Aorta (tissue), 5 donors: ENCODE data around the gene GPT2. TPM values are rescaled to one million over a fixed set of nuclear protein-coding genes. Genes with fewer than 3 reads are reported as not detected.
"Not testable (repeated sequence)": the region's sequence is repeated elsewhere in the genome, so short reads cannot be mapped to it uniquely, and the experiment has no call there.

Experiments
- ATAC-seq: fragments of 200-7000 bp; cut with Tn5 transposase; one replicate; pipeline ENCODE4 v1.9.1; 2022; ENCODE audit warnings: moderate library complexity; ENCODE audit not compliant: low FRiP score
- DNase-seq, 2 donors: peaks; one replicate each; pipeline ENCODE4 v3.0.0-alpha.2; 2020
- H3K27ac ChIP-seq, 2 donors: one replicate each; pipeline ENCODE4 v1.5.1; 2013; ENCODE audit warnings: low read length in 2 of 2, mild to moderate bottlenecking in 2 of 2, moderate library complexity in 2 of 2, control low read depth in 1 of 2, inconsistent platforms in 1 of 2, low read depth in 1 of 2
- H3K27me3 ChIP-seq, 2 donors: one replicate each; pipeline ENCODE4 v1.6.1; 2013; ENCODE audit warnings: control low read depth in 1 of 2, low read length in 1 of 2, mild to moderate bottlenecking in 1 of 2, moderate library complexity in 1 of 2; ENCODE audit not compliant: insufficient read depth in 2 of 2, control insufficient read depth in 1 of 2
- H3K36me3 ChIP-seq, 2 donors: one replicate each; pipeline ENCODE4 v1.6.1; 2013; ENCODE audit warnings: control low read depth in 1 of 2, low read length in 1 of 2, mild to moderate bottlenecking in 1 of 2; ENCODE audit not compliant: insufficient read depth in 2 of 2, control insufficient read depth in 1 of 2
- H3K4me1 ChIP-seq, 2 donors: one replicate each; pipeline ENCODE4 v1.6.1; 2013; ENCODE audit warnings: low read length in 2 of 2, control low read depth in 1 of 2, mild to moderate bottlenecking in 1 of 2, moderate library complexity in 1 of 2; ENCODE audit not compliant: insufficient read depth in 2 of 2, control insufficient read depth in 1 of 2
- H3K4me3 ChIP-seq, 2 donors: one replicate each; pipeline ENCODE4 v1.5.1; 2013; ENCODE audit warnings: low read length in 2 of 2, control low read depth in 1 of 2, mild to moderate bottlenecking in 1 of 2
- H3K9me3 ChIP-seq: one replicate; pipeline ENCODE4 v1.6.1; 2013; ENCODE audit warnings: mild to moderate bottlenecking, low read length; ENCODE audit not compliant: control insufficient read depth
- WGBS, 2 donors: extraction: QIAGEN DNeasy Blood & Tissue Kit; methylation state at CpG; one replicate each; pipeline ENCODE4 v1.1.7; 2013; 5-methylcytosine and 5-hydroxymethylcytosine counted together
- intact Hi-C, 2 donors: fragments of 100-400 bp; cut with DNase I; formaldehyde crosslinking; loops; one replicate each; pipeline versions ENCODE4 v1.14.2 to v1.15.0; 2022
- polyA plus RNA-seq, 2 donors: library from polyadenylated mRNA; stranded (reverse); fragments of 200-250 nt; gene quantifications; one replicate each; pipeline ENCODE4 v1.2.3, GENCODE V29; 2013
- total RNA-seq, 2 donors: library from RNA; stranded (reverse); fragmentation: NEBNext Ultra II Directional; extraction: Animal tissue kit (Norgen Biotek cat#: 25700); gene quantifications; one replicate each; pipeline ENCODE4 v1.2.1, GENCODE V29; 2021
- donor health status: healthy with polysubstance abuse.
- donor health status: Bipolar disorder and iron deficiency.
- donor health status: DM: no; HTN: no; CAD: no.
- donor health status: DM: no; HTN: no; CAD: no.
- donor health status: DM: yes; HTN: yes; CAD: no.

GPT2 gene
- total and polyA plus RNA-seq, 4 donors, result 1.3 to 5.1 (median 2.0) TPM

GRCh38 chr16:46930861-46931260 is 46.7 kb downstream of the GPT2 start:
- no peak for ATAC-seq
- peak in 1 of 2 donors; percentile 9 for DNase-seq
- intact Hi-C loops, result no loop called here
- 77 to 83% methylated on average over 8 of the region's 8 CpGs for WGBS, 2 donors
- Histone ChIP-seq H3K4me3 (no peak overlapping the region), H3K9me3 (no peaks in the 10 kb centered on the region), H3K4me1 (no peaks in the 10 kb centered on the region), H3K27ac (no peak overlapping the region), H3K36me3 (no peaks in the 10 kb centered on the region), H3K27me3 (no peaks in the 10 kb centered on the region)

GRCh38 chr16:46932802-46933201 is 48.6 kb downstream of the GPT2 start:
- H3K9me3 ChIP-seq, result no peaks in the 10 kb centered on the region
- no peaks in the 10 kb centered on the region for H3K4me1 ChIP-seq
- no peaks in the 10 kb centered on the region for H3K36me3 ChIP-seq
- H3K27ac ChIP-seq, result no peak overlapping the region
- ATAC-seq, result no peak
- no peak overlapping the region for H3K4me3 ChIP-seq
- no peaks in the 10 kb centered on the region for H3K27me3 ChIP-seq
- DNase-seq, result peak in 1 of 2 donors; percentile 31
- 72 to 81% methylated on average over 7 of the region's 7 CpGs for WGBS, 2 donors
- intact Hi-C loops, result no loop called here

- intact Hi-C loops, result no loop called here
- Histone ChIP-seq H3K27me3 (no peaks in the 10 kb centered on the region), H3K4me1 (no peaks in the 10 kb centered on the region), H3K36me3 (no peaks in the 10 kb centered on the region), H3K4me3 (no peak overlapping the region), H3K27ac (no peak overlapping the region), H3K9me3 (no peaks in the 10 kb centered on the region)
- DNase-seq (no peak), ATAC-seq (no peak)
Observed at GRCh38 chr16:46937536-46937935, 53.4 kb downstream of the GPT2 start.

- WGBS, 2 donors, result 93 to 94% methylated on average over 8 of the region's 8 CpGs
- H3K9me3 ChIP-seq, H3K4me3 ChIP-seq, H3K4me1 ChIP-seq, H3K36me3 ChIP-seq, H3K27me3 ChIP-seq, ATAC-seq, H3K27ac ChIP-seq: not testable (repeated sequence)
- intact Hi-C loops, result loop anchor here (5.0 to 10.0 kb wide), 2 partner anchors 1220 to 1223 kb away; no protein-coding TSS in a partner anchor
- peak in 1 of 2 donors; percentile 23 for DNase-seq
Observed at GRCh38 chr16:46944713-46945112, 60.6 kb downstream of the GPT2 start.

- Histone ChIP-seq H3K4me3 (no peak overlapping the region), H3K36me3 (no peaks in the 10 kb centered on the region), H3K27ac (no peak overlapping the region), H3K4me1 (no peaks in the 10 kb centered on the region), H3K9me3 (no peaks in the 10 kb centered on the region), H3K27me3 (no peaks in the 10 kb centered on the region)
- intact Hi-C loops, result loop anchor here (5.0 to 10.0 kb wide), 2 partner anchors 1217 to 1219 kb away; no protein-coding TSS in a partner anchor
- 86 to 90% methylated on average over 7 of the region's 7 CpGs for WGBS, 2 donors
- ATAC-seq (peak; percentile 62), DNase-seq (no peak)
Observed at GRCh38 chr16:46947900-46948547, 63.9 kb downstream of the GPT2 start.

GRCh38 chr16:46948548-46949166 is 64.5 kb downstream of the GPT2 start:
- ATAC-seq (no peak), DNase-seq (no peak)
- Histone ChIP-seq H3K4me1 (no peaks in the 10 kb centered on the region), H3K9me3 (no peaks in the 10 kb centered on the region), H3K27me3 (no peaks in the 10 kb centered on the region), H3K4me3 (no peak overlapping the region), H3K27ac (no peak overlapping the region), H3K36me3 (no peaks in the 10 kb centered on the region)
- intact Hi-C loops, result loop anchor here (5.0 to 10.0 kb wide), 2 partner anchors 1216 to 1219 kb away; no protein-coding TSS in a partner anchor
- 59 to 62% methylated on average over 4 of the region's 4 CpGs for WGBS, 2 donors

- DNase-seq, result no peak
- WGBS, 2 donors, result 90 to 91% methylated on average over 7 of the region's 7 CpGs
- no peak overlapping the region for H3K27ac ChIP-seq
- intact Hi-C loops, result loop anchor here (5.0 to 10.0 kb wide), 2 partner anchors 1215 to 1218 kb away; no protein-coding TSS in a partner anchor
- no peaks in the 10 kb centered on the region for H3K4me1 ChIP-seq
- no peak for ATAC-seq
- no peaks in the 10 kb centered on the region for H3K27me3 ChIP-seq
- H3K36me3 ChIP-seq, result no peaks in the 10 kb centered on the region
- no peaks in the 10 kb centered on the region for H3K9me3 ChIP-seq
- H3K4me3 ChIP-seq, result no peak overlapping the region
Observed at GRCh38 chr16:46949241-46949892, 65.2 kb downstream of the GPT2 start.

- 3 to 7% methylated on average over 1 of the region's 1 CpG for WGBS, 2 donors
- intact Hi-C loops, result no loop called here
- DNase-seq, result no peak
- H3K27me3 ChIP-seq, result no peaks in the 10 kb centered on the region
- H3K4me3 ChIP-seq, result no peak overlapping the region
- peaks cover 0 to 2% of the 10 kb centered on the region in 2 donors for H3K36me3 ChIP-seq
- H3K4me1 ChIP-seq, result no peaks in the 10 kb centered on the region
- ATAC-seq, result no peak
- H3K9me3 ChIP-seq, result no peaks in the 10 kb centered on the region
- no peak overlapping the region for H3K27ac ChIP-seq
Observed at GRCh38 chr16:46950009-46950408, 65.8 kb downstream of the GPT2 start.
